IPS-18c (cell line): ENCODE measurements around the gene C16orf90.

Experiments
- H3K4me3 ChIP-seq: 2 replicates; pipeline ENCODE4 v1.7.0; 2013; ENCODE audit warnings: low read depth, mild to moderate bottlenecking, low read length, moderate library complexity; ENCODE audit not compliant: insufficient read depth
- H3K9me3 ChIP-seq: one replicate; pipeline ENCODE4 v1.6.1; 2013; ENCODE audit warnings: mild to moderate bottlenecking, low read length, moderate library complexity; ENCODE audit not compliant: control insufficient read depth, insufficient read depth

The C16orf90 gene

GRCh38 chr16:3490911-3491629 is 4.2 kb downstream of the C16orf90 start:
- Histone ChIP-seq H3K9me3 (no peaks in the 10 kb centered on the region), H3K4me3 (no peak overlapping the region)

- no peaks in the 10 kb centered on the region for H3K9me3 ChIP-seq
- no peak overlapping the region for H3K4me3 ChIP-seq
Measured at GRCh38 chr16:3488801-3489200, 6.5 kb downstream of the C16orf90 start.

GRCh38 chr16:3487521-3488410 is 7.5 kb downstream of the C16orf90 start:
- no peak overlapping the region for H3K4me3 ChIP-seq

GRCh38 chr16:3486506-3487215 is 8.6 kb downstream of the C16orf90 start:
- no peak overlapping the region for H3K4me3 ChIP-seq
- peaks cover 2% of the 10 kb centered on the region for H3K9me3 ChIP-seq

More at GRCh38 chr16:3487521-3488410, 7.5 kb downstream of the C16orf90 start:
- peaks cover 2% of the 10 kb centered on the region for H3K9me3 ChIP-seq

GRCh38 chr16:3485821-3486505 is 9.3 kb downstream of the C16orf90 start:
- H3K9me3 ChIP-seq, result peaks cover 2% of the 10 kb centered on the region

GRCh38 chr16:3485097-3485745 is 10.1 kb downstream of the C16orf90 start:
- peaks cover 2% of the 10 kb centered on the region for H3K9me3 ChIP-seq
- H3K4me3 ChIP-seq, result no peak overlapping the region

More at GRCh38 chr16:3485821-3486505, 9.3 kb downstream of the C16orf90 start:
- H3K4me3 ChIP-seq, result no peak overlapping the region

- Histone ChIP-seq H3K9me3 (peaks cover 2% of the 10 kb centered on the region), H3K4me3 (no peak overlapping the region)
Measured at GRCh38 chr16:3484318-3485096, 10.8 kb downstream of the C16orf90 start.

GRCh38 chr16:3482659-3483241 is 12.5 kb downstream of the C16orf90 start:
- peaks cover 2% of the 10 kb centered on the region for H3K9me3 ChIP-seq
- no peak overlapping the region for H3K4me3 ChIP-seq

- no peak overlapping the region for H3K4me3 ChIP-seq
- H3K9me3 ChIP-seq, result peaks cover 2% of the 10 kb centered on the region
Measured at GRCh38 chr16:3481696-3482658, 13.3 kb downstream of the C16orf90 start.

- peaks cover 2% of the 10 kb centered on the region for H3K9me3 ChIP-seq
- no peak overlapping the region for H3K4me3 ChIP-seq
Measured at GRCh38 chr16:3480901-3481695, 14.2 kb downstream of the C16orf90 start.

GRCh38 chr16:3479654-3480216 is 15.6 kb downstream of the C16orf90 start:
- peaks cover 2% of the 10 kb centered on the region for H3K9me3 ChIP-seq
- no peak overlapping the region for H3K4me3 ChIP-seq

GRCh38 chr16:3478242-3478925 is 16.9 kb downstream of the C16orf90 start:
- H3K4me3 ChIP-seq, result no peak overlapping the region
- peaks cover 2% of the 10 kb centered on the region for H3K9me3 ChIP-seq

GRCh38 chr16:3476409-3476808 is 18.9 kb downstream of the C16orf90 start:
- no peak overlapping the region for H3K4me3 ChIP-seq
- no peaks in the 10 kb centered on the region for H3K9me3 ChIP-seq
